Prostate gland (tissue), 2 donors: ENCODE data around the gene LRFN3. TPM values are rescaled to one million over a fixed set of nuclear protein-coding genes. Genes with fewer than 3 reads are reported as not detected.

Experiments used
- DNase-seq: peaks from one replicate; pipeline ENCODE4 v3.0.0-alpha.2; 2019; ENCODE audit warnings: low spot score
- H3K27ac ChIP-seq, 2 donors: fragments of 200-600 bp; sonication (generic); 2 replicates each; pipeline ENCODE4 v1.5.1; 2017 to 2019
- H3K27me3 ChIP-seq: fragments of 200-600 bp; sonication (generic); replicated peaks from 2 replicates; pipeline ENCODE4 v1.5.1; 2019; ENCODE audit not compliant: insufficient read depth
- H3K36me3 ChIP-seq, 2 donors: fragments of 200-600 bp; sonication (generic); 1 replicate in 1 of 2; 2 replicates in 1 of 2; pipeline versions ENCODE4 v1.5.1 to v1.8.1; 2017 to 2019
- H3K4me1 ChIP-seq: fragments of 200-600 bp; sonication (generic); replicated peaks from 2 replicates; pipeline ENCODE4 v1.5.1; 2019
- H3K4me3 ChIP-seq, 2 donors: fragments of 200-600 bp; sonication (generic); 2 replicates each; pipeline ENCODE4 v1.5.1; 2017 to 2019
- H3K9me3 ChIP-seq: fragments of 200-600 bp; sonication (generic); 2 replicates; pipeline ENCODE4 v1.5.1; 2017
- POLR2A ChIP-seq: fragments of 450-650 bp; IDR thresholded peaks from one replicate; pipeline ENCODE4 v1.6.1; 2016; ENCODE audit warnings: antibody characterized with exemption, mild to moderate bottlenecking
- POLR2AphosphoS5 ChIP-seq: sonication (generic); formaldehyde crosslinking; IDR thresholded peaks from one replicate; pipeline ENCODE4 v1.6.1; 2017; ENCODE audit warnings: antibody characterized with exemption
- WGBS: methylation state at CpG from one replicate; pipeline ENCODE4 v1.1.5; 2018; 5-methylcytosine and 5-hydroxymethylcytosine counted together
- intact Hi-C: fragments of 100-400 bp; cut with DNase I; formaldehyde crosslinking; loops from one replicate; pipeline ENCODE4 v1.14.2; 2022
- total RNA-seq, 2 donors: library from RNA; depleted of rRNA; stranded (reverse); fragments of >200 nt; gene quantifications; one replicate each; pipeline ENCODE4 v1.1.0, GENCODE V29; 2016
- TF ChIP-seq, protein P1 (sequence below), 4 experiments: fragments of 200-600 bp in 2 of 4; fragments of 450-650 bp in 2 of 4; sonication (generic) in 2 of 4; IDR thresholded peaks; 1 replicate in 3 of 4; 2 replicates in 1 of 4; pipeline ENCODE4 v1.5.1; 2016 to 2019; ENCODE audit warnings: antibody characterized with exemption in 4 of 4, mild to moderate bottlenecking in 2 of 4, moderate library complexity in 2 of 4

The LRFN3 gene
- total RNA-seq, 2 donors from 2014 or later: 21.7 to 32.3 TPM

- Histone ChIP-seq H3K9me3 (no peaks in the 10 kb centered on the region), H3K4me1 (no peaks in the 10 kb centered on the region), H3K4me3 (no peak overlapping the region), H3K36me3 (peaks cover 0 to 3% of the 10 kb centered on the region in 2 donors), H3K27ac (no peak overlapping the region), H3K27me3 (no peaks in the 10 kb centered on the region)
- TF ChIP-seq, protein P1, sequence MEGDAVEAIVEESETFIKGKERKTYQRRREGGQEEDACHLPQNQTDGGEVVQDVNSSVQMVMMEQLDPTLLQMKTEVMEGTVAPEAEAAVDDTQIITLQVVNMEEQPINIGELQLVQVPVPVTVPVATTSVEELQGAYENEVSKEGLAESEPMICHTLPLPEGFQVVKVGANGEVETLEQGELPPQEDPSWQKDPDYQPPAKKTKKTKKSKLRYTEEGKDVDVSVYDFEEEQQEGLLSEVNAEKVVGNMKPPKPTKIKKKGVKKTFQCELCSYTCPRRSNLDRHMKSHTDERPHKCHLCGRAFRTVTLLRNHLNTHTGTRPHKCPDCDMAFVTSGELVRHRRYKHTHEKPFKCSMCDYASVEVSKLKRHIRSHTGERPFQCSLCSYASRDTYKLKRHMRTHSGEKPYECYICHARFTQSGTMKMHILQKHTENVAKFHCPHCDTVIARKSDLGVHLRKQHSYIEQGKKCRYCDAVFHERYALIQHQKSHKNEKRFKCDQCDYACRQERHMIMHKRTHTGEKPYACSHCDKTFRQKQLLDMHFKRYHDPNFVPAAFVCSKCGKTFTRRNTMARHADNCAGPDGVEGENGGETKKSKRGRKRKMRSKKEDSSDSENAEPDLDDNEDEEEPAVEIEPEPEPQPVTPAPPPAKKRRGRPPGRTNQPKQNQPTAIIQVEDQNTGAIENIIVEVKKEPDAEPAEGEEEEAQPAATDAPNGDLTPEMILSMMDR (IDR thresholded peaks at IDR 0.05): no peak
- TF ChIP-seq POLR2A: no peak
- TF ChIP-seq POLR2AphosphoS5: no peak
- WGBS: 84% methylated on average over 9 of the region's 9 CpGs
- DNase-seq: no peak
- intact Hi-C loops: no loop called here
Measured at GRCh38 chr19:35943321-35944301, 7.4 kb downstream of the LRFN3 start.

DNA sequence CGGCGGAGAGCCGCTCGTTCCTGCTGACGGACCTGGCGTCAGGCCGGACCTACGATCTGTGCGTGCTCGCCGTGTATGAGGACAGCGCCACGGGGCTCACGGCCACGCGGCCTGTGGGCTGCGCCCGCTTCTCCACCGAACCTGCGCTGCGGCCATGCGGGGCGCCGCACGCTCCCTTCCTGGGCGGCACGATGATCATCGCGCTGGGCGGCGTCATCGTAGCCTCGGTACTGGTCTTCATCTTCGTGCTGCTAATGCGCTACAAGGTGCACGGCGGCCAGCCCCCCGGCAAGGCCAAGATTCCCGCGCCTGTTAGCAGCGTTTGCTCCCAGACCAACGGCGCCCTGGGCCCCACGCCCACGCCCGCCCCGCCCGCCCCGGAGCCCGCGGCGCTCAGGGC, 8.4 kb downstream of the LRFN3 start:
- intact Hi-C loops: no loop called here
- H3K36me3 ChIP-seq: peaks cover 0 to 3% of the 10 kb centered on the region in 2 donors
- H3K4me1 ChIP-seq: no peaks in the 10 kb centered on the region
- H3K27me3 ChIP-seq: no peaks in the 10 kb centered on the region
- no peak for DNase-seq
- TF ChIP-seq, protein P1 (IDR thresholded peaks at IDR 0.05): no peak
- TF ChIP-seq POLR2AphosphoS5 (no peak), POLR2A (no peak)
- H3K4me3 ChIP-seq: no peak overlapping the region
- H3K9me3 ChIP-seq: no peaks in the 10 kb centered on the region
- WGBS: 76% methylated on average over 51 of the region's 52 CpGs
- H3K27ac ChIP-seq: no peak overlapping the region

GRCh38 chr19:35945121-35945790, 9.1 kb downstream of the LRFN3 start:
- TF ChIP-seq POLR2A (no peak), POLR2AphosphoS5 (no peak)
- TF ChIP-seq, protein P1 (IDR thresholded peaks at IDR 0.05): no peak
- no peak for DNase-seq
- no peaks in the 10 kb centered on the region for H3K9me3 ChIP-seq
- H3K4me3 ChIP-seq: no peak overlapping the region
- H3K27ac ChIP-seq: no peak overlapping the region
- no peaks in the 10 kb centered on the region for H3K27me3 ChIP-seq
- intact Hi-C loops: no loop called here
- WGBS: 90% methylated on average over 11 of the region's 11 CpGs
- H3K36me3 ChIP-seq: peaks cover 0 to 3% of the 10 kb centered on the region in 2 donors
- no peaks in the 10 kb centered on the region for H3K4me1 ChIP-seq

DNA sequence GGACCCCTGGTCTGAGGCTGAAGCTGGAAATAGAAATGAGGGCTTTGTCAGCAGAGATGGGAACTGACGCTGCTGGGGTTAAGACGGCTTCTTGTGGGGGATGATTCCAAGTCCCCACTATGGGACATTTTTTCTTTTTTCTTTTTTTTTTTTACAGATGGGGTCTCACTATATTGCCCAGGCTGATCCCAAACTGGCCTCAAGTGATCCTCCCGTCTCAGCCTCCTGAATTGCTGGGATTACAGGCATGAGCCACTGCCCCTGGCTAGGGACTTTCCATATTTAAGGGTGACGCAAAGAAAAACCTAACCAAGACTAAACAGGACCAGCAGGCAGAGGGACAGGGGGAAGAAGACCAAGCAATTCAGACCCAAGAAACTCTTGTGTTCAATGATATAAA, 10.0 kb downstream of the LRFN3 start:
- no peak overlapping the region for H3K27ac ChIP-seq

More for the DNA sequence above, 10.0 kb downstream of the LRFN3 start:
- no peaks in the 10 kb centered on the region for H3K9me3 ChIP-seq
- H3K4me1 ChIP-seq: no peaks in the 10 kb centered on the region
- H3K4me3 ChIP-seq: no peak overlapping the region
- H3K27me3 ChIP-seq: no peaks in the 10 kb centered on the region
- H3K36me3 ChIP-seq: peaks cover 0 to 3% of the 10 kb centered on the region in 2 donors
- DNase-seq: no peak
- WGBS: 93% methylated on average over 4 of the region's 4 CpGs
- no peak for TF ChIP-seq POLR2A
- TF ChIP-seq, protein P1 (IDR thresholded peaks at IDR 0.05): no peak
- no peak for TF ChIP-seq POLR2AphosphoS5
- intact Hi-C loops: no loop called here
